ENCODE results near the gene SCUBE1. TPM values are rescaled to one million over a fixed set of nuclear protein-coding genes. Genes with fewer than 3 reads are reported as not detected.
A peak's percentile ranks its signal among the peaks of the same experiment; 100 is the strongest.

The SCUBE1 gene
- total RNA-seq, 1 donor from 2014 or later: 25.9 TPM

DNA sequence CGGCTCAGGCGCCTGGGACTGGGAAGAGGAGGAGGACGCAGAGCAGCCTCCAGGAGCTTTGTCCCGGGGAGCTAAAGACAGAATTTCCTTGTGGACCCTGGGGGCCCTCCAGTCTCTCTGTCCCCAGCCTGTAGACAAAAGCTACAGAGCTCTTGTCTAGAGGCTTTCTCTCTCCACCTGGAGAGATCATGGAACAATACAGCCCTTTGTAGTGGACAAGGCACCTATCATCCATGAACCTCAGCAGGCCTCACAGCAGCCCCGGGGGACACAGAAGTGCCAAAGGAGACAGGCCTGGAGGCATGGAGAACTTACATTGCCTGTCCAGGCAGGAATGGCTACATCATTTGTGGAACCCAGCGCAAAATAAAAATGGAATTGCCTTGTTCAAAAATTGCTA is 100.5 kb downstream of the SCUBE1 start:
- Mint-ChIP-seq H3K27me3 (ENCODE audit: insufficient read depth, low read depth) (peaks cover 5% of the 10 kb centered on the region), H3K36me3 (peaks cover 4% of the 10 kb centered on the region), H3K27ac (peak overlapping the region; percentile 58), H3K4me1 (peaks cover 14% of the 10 kb centered on the region), H3K4me3 (no peak overlapping the region), H3K9me3 (no peaks in the 10 kb centered on the region)
- no peak overlapping the region for H3K9ac ChIP-seq
- H4K20me1 ChIP-seq (ENCODE audit: low read depth): peaks cover 9% of the 10 kb centered on the region
- no peaks in the 10 kb centered on the region for H3F3A ChIP-seq (ENCODE audit: low read depth)
- no peak for TF ChIP-seq EZH2phosphoT487 (IDR thresholded peaks at IDR 0.05)
- TF ChIP-seq EZH2 (IDR thresholded peaks at IDR 0.05): no peak
- TF ChIP-seq, protein P1, sequence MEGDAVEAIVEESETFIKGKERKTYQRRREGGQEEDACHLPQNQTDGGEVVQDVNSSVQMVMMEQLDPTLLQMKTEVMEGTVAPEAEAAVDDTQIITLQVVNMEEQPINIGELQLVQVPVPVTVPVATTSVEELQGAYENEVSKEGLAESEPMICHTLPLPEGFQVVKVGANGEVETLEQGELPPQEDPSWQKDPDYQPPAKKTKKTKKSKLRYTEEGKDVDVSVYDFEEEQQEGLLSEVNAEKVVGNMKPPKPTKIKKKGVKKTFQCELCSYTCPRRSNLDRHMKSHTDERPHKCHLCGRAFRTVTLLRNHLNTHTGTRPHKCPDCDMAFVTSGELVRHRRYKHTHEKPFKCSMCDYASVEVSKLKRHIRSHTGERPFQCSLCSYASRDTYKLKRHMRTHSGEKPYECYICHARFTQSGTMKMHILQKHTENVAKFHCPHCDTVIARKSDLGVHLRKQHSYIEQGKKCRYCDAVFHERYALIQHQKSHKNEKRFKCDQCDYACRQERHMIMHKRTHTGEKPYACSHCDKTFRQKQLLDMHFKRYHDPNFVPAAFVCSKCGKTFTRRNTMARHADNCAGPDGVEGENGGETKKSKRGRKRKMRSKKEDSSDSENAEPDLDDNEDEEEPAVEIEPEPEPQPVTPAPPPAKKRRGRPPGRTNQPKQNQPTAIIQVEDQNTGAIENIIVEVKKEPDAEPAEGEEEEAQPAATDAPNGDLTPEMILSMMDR (IDR thresholded peaks at IDR 0.05): no peak
- peaks cover 4% of the 10 kb centered on the region for H3K4me1 ChIP-seq
- no peak overlapping the region for H3K4me2 ChIP-seq
- no peak for DNase-seq (ENCODE audit: low spot score)
- no peak overlapping the region for H3K27ac ChIP-seq
- H3K4me3 ChIP-seq: no peak overlapping the region
- H3K9me3 ChIP-seq (ENCODE audit: low read depth): no peaks in the 10 kb centered on the region
- H3K36me3 ChIP-seq: no peaks in the 10 kb centered on the region
- H3K27me3 ChIP-seq: no peaks in the 10 kb centered on the region
- no peak overlapping the region for H2AFZ ChIP-seq (replicated peaks)
- no peaks in the 10 kb centered on the region for H3K79me2 ChIP-seq (ENCODE audit: low read depth)

- no peaks in the 10 kb centered on the region for H3K9me3 Mint-ChIP-seq
These were observed 101.3 kb downstream of the SCUBE1 start for GRCh38 chr22:43241699-43242386.

DNA sequence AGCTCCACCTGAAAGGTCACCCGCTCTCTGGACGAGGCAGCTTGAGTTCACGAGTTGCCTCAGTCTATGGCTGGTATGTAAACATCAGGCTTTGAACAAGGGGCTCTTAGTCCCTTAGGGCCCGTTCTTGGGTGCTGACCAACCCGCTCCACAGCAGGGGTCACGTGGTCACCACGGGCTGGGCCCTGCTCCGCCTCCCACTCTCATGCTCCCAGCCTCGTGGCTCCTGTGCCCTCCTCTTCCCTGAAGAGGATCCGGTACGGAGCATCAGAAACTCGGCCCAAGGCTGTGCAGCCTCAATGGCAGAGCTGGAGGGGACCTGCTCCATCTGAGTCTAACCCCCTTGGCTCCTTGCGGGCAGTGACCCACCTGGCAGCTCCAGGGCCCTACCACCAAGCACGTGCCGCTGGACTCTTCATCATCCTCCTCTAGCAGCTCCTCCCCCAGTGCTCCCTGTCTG is 102.0 kb downstream of the SCUBE1 start:
- no peak overlapping the region for H3K4me3 ChIP-seq
- no peaks in the 10 kb centered on the region for H4K20me1 ChIP-seq (ENCODE audit: low read depth)
- H3K4me2 ChIP-seq: no peak overlapping the region
- H3K36me3 Mint-ChIP-seq: peaks cover 4% of the 10 kb centered on the region
- H3K4me1 ChIP-seq: peaks cover 4% of the 10 kb centered on the region
- H3K9me3 Mint-ChIP-seq: no peaks in the 10 kb centered on the region
- no peak overlapping the region for H3K27ac Mint-ChIP-seq
- no peaks in the 10 kb centered on the region for H3K27me3 ChIP-seq
- H2AFZ ChIP-seq (replicated peaks): no peak overlapping the region
- H3K9me3 ChIP-seq (ENCODE audit: low read depth): no peaks in the 10 kb centered on the region
- H3K9ac ChIP-seq: no peak overlapping the region
- peaks cover 20% of the 10 kb centered on the region for H3K4me1 Mint-ChIP-seq
- no peak overlapping the region for H3K4me3 Mint-ChIP-seq
- peaks cover 3% of the 10 kb centered on the region for H3K27me3 Mint-ChIP-seq (ENCODE audit: insufficient read depth, low read depth)
- H3K36me3 ChIP-seq: no peaks in the 10 kb centered on the region
- TF ChIP-seq EZH2phosphoT487 (IDR thresholded peaks at IDR 0.05) (no peak), EZH2 (IDR thresholded peaks at IDR 0.05) (no peak)
- TF ChIP-seq, protein P1 (IDR thresholded peaks at IDR 0.05): no peak
- DNase-seq (ENCODE audit: low spot score): no peak
- no peaks in the 10 kb centered on the region for H3K79me2 ChIP-seq (ENCODE audit: low read depth)
- H3K27ac ChIP-seq: no peak overlapping the region
- no peaks in the 10 kb centered on the region for H3F3A ChIP-seq (ENCODE audit: low read depth)

More at GRCh38 chr22:43241699-43242386, 101.3 kb downstream of the SCUBE1 start:
- Histone ChIP-seq H3K9ac (no peak overlapping the region), H3K4me3 (no peak overlapping the region), H3K36me3 (no peaks in the 10 kb centered on the region), H3K9me3 (ENCODE audit: low read depth) (no peaks in the 10 kb centered on the region), H3K4me2 (no peak overlapping the region), H4K20me1 (ENCODE audit: low read depth) (peaks cover 1% of the 10 kb centered on the region), H3K27me3 (no peaks in the 10 kb centered on the region), H3K4me1 (peaks cover 4% of the 10 kb centered on the region), H3K27ac (no peak overlapping the region), H2AFZ (replicated peaks) (no peak overlapping the region), H3F3A (ENCODE audit: low read depth) (no peaks in the 10 kb centered on the region), H3K79me2 (ENCODE audit: low read depth) (no peaks in the 10 kb centered on the region)
- Mint-ChIP-seq H3K4me1 (peaks cover 14% of the 10 kb centered on the region), H3K36me3 (peaks cover 4% of the 10 kb centered on the region), H3K27ac (no peak overlapping the region), H3K4me3 (no peak overlapping the region), H3K27me3 (ENCODE audit: insufficient read depth, low read depth) (peaks cover 3% of the 10 kb centered on the region)
- TF ChIP-seq EZH2phosphoT487 (IDR thresholded peaks at IDR 0.05) (no peak), EZH2 (IDR thresholded peaks at IDR 0.05) (no peak)
- TF ChIP-seq, protein P1 (IDR thresholded peaks at IDR 0.05): no peak
- no peak for DNase-seq (ENCODE audit: low spot score)
